Liver (tissue), 9 donors: Measurements from ENCODE around the gene RBM39. TPM values are rescaled to one million over a fixed set of nuclear protein-coding genes. Genes with fewer than 3 reads are reported as not detected.

ENCODE experiments used
- DNase-seq: peaks from one replicate; pipeline ENCODE4 v3.0.0-alpha.2; 2017; ENCODE audit warnings: low spot score
- H3K27ac ChIP-seq, 2 donors: one replicate each; pipeline ENCODE4 v1.7.0; 2013; ENCODE audit warnings: inconsistent platforms in 2 of 2, low read length in 2 of 2, control low read depth in 1 of 2, low read depth in 1 of 2, mild to moderate bottlenecking in 1 of 2
- H3K27me3 ChIP-seq, 4 donors: one replicate each; pipeline versions ENCODE4 v1.6.1 to v1.7.0; 2013; ENCODE audit warnings: low read length in 3 of 4, inconsistent platforms in 1 of 4, mild to moderate bottlenecking in 1 of 4, moderate library complexity in 1 of 4; ENCODE audit not compliant: control insufficient read depth in 4 of 4, insufficient read depth in 4 of 4
- H3K36me3 ChIP-seq, 4 donors: one replicate each; pipeline versions ENCODE4 v1.6.1 to v1.7.0; 2013; ENCODE audit warnings: low read length in 3 of 4, mild to moderate bottlenecking in 3 of 4, low read depth in 1 of 4, moderate library complexity in 1 of 4; ENCODE audit not compliant: control insufficient read depth in 4 of 4, insufficient read depth in 3 of 4
- H3K4me1 ChIP-seq, 4 donors: one replicate each; pipeline versions ENCODE4 v1.6.1 to v1.7.0; 2013; ENCODE audit warnings: low read length in 3 of 4, mild to moderate bottlenecking in 3 of 4, moderate library complexity in 1 of 4; ENCODE audit not compliant: control insufficient read depth in 4 of 4, insufficient read depth in 4 of 4
- H3K4me3 ChIP-seq, 3 donors: one replicate each; pipeline versions ENCODE4 v1.6.1 to v1.7.0; 2013; ENCODE audit warnings: low read length in 3 of 3, control low read depth in 1 of 3, low read depth in 1 of 3, mild to moderate bottlenecking in 1 of 3
- H3K9ac ChIP-seq, 2 donors: one replicate each; pipeline ENCODE4 v1.7.0; 2013; ENCODE audit warnings: low read length in 2 of 2, mild to moderate bottlenecking in 2 of 2, moderate library complexity in 2 of 2, control low read depth in 1 of 2, low read depth in 1 of 2
- H3K9me3 ChIP-seq, 4 donors: one replicate each; pipeline versions ENCODE4 v1.6.1 to v1.7.0; 2013; ENCODE audit warnings: low read length in 3 of 4; ENCODE audit not compliant: control insufficient read depth in 4 of 4
- EGR1 ChIP-seq, 2 donors: IDR thresholded peaks; 2 replicates each; pipeline ENCODE4 v1.6.1; 2016 to 2018; ENCODE audit warnings: antibody characterized with exemption in 2 of 2, low read depth in 2 of 2
- FOXA1 ChIP-seq: IDR thresholded peaks from 2 replicates; pipeline ENCODE4 v1.6.1; 2016; ENCODE audit warnings: antibody characterized with exemption
- FOXA2 ChIP-seq: IDR thresholded peaks from 2 replicates; pipeline ENCODE4 v1.6.1; 2016; ENCODE audit warnings: antibody characterized with exemption
- GABPA ChIP-seq, 2 donors: IDR thresholded peaks in 1 of 2; conservative IDR thresholded peaks in 1 of 2; 2 replicates each; pipeline ENCODE4 v1.6.1; 2016; ENCODE audit warnings: antibody characterized with exemption in 2 of 2, mild to moderate bottlenecking in 1 of 2, moderate library complexity in 1 of 2
- HNF4A ChIP-seq, 2 donors: conservative IDR thresholded peaks; 2 replicates each; pipeline ENCODE4 v1.6.1; 2016; ENCODE audit warnings: antibody characterized with exemption in 2 of 2, mild to moderate bottlenecking in 2 of 2
- HNF4G ChIP-seq: IDR thresholded peaks from 2 replicates; pipeline ENCODE4 v1.6.1; 2016; ENCODE audit warnings: antibody characterized with exemption
- JUND ChIP-seq, 2 donors: IDR thresholded peaks; 2 replicates each; pipeline ENCODE4 v1.6.1; 2016; ENCODE audit warnings: antibody characterized with exemption in 2 of 2
- NR2F2 ChIP-seq: IDR thresholded peaks from 2 replicates; pipeline ENCODE4 v1.6.1; 2016; ENCODE audit warnings: antibody characterized with exemption
- RAD21 ChIP-seq, 2 donors: IDR thresholded peaks; 2 replicates each; pipeline ENCODE4 v1.6.1; 2016; ENCODE audit warnings: antibody characterized with exemption in 2 of 2, mild to moderate bottlenecking in 2 of 2
- RXRA ChIP-seq, 2 donors: IDR thresholded peaks; 2 replicates each; pipeline ENCODE4 v1.6.1; 2017 to 2018; ENCODE audit warnings: antibody characterized with exemption in 2 of 2, mild to moderate bottlenecking in 1 of 2
- SP1 ChIP-seq: IDR thresholded peaks from 2 replicates; pipeline ENCODE4 v1.6.1; 2018; ENCODE audit warnings: antibody characterized with exemption, mild to moderate bottlenecking
- TAF1 ChIP-seq: conservative IDR thresholded peaks from 2 replicates; pipeline ENCODE4 v1.6.1; 2016; ENCODE audit warnings: antibody characterized with exemption, mild to moderate bottlenecking
- YY1 ChIP-seq: IDR thresholded peaks from 2 replicates; pipeline ENCODE4 v1.6.1; 2016; ENCODE audit warnings: antibody characterized with exemption, mild to moderate bottlenecking
- WGBS: extraction: QIAGEN DNeasy Blood & Tissue Kit; methylation state at CpG from one replicate; pipeline ENCODE4 v1.1.7; 2013; 5-methylcytosine and 5-hydroxymethylcytosine counted together
- polyA plus RNA-seq, 2 donors: library from polyadenylated mRNA; stranded (reverse) in 1 of 2; unstranded in 1 of 2; fragments of 200-250 nt in 1 of 2; fragments of >200 nt in 1 of 2; fragmentation: Nextera tagmentation in 1 of 2; extraction: Ambion mirVana in 1 of 2; gene quantifications; one replicate each; pipeline versions ENCODE4 v1.2.1 to v1.2.3, GENCODE V29; 2013 to 2015
- total RNA-seq, 2 donors: library from RNA; depleted of rRNA; stranded (reverse); fragments of >200 nt; gene quantifications; one replicate each; pipeline ENCODE4 v1.2.3, GENCODE V29; 2014
- TF ChIP-seq, protein P1 (sequence below): fragments of 150-350 bp; IDR thresholded peaks from 2 replicates; pipeline ENCODE4 v1.5.1; 2017; ENCODE audit warnings: improper control_type of control experiment, low read depth, low read length; ENCODE audit not compliant: missing input control
- TF ChIP-seq, protein P2 (sequence below): IDR thresholded peaks from 2 replicates; pipeline ENCODE4 v1.6.1; 2016; ENCODE audit warnings: antibody characterized with exemption
- TF ChIP-seq, protein P3 (sequence below): IDR thresholded peaks from 2 replicates; pipeline ENCODE4 v1.6.1; 2016; ENCODE audit warnings: antibody characterized with exemption
- TF ChIP-seq, protein P4 (sequence below): IDR thresholded peaks from 2 replicates; pipeline ENCODE4 v1.6.1; 2016; ENCODE audit warnings: antibody characterized with exemption
- TF ChIP-seq, protein P5 (sequence below): IDR thresholded peaks from 2 replicates; pipeline ENCODE4 v1.6.1; 2016; ENCODE audit warnings: antibody characterized with exemption, mild to moderate bottlenecking
- donor health status: healthy.
- donor health status: healthy.
- donor health status: healthy.
- donor health status: healthy.
- donor health status: healthy.

Gene RBM39
- total and polyA plus RNA-seq, 4 donors = 57.2 to 211 (median 198) TPM

DNA sequence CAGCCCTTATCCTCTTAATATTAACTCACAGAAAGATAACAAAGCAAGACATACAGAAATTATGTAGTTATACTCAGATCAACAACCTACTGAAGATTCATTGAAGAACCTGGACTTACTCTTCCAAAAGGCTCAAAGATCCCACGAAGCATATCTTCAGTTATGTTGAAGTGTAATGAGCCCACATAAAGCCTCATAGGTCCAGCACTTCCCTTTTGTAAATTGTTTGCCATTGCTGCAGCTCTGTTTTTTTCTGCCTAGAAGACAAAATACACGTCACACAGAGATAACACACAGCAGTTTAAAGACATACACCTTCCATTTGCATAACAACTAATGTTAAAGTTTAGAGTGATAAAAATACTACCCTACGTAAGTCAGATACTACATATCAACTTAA, 20.4 kb downstream of the RBM39 start:
- 79% methylated on average over 3 of the region's 3 CpGs for WGBS
- Histone ChIP-seq H3K9ac (no peak overlapping the region), H3K36me3 (peaks cover 52 to 95% (median 83%) of the 10 kb centered on the region in 4 donors), H3K4me1 (no peaks in the 10 kb centered on the region), H3K27me3 (no peaks in the 10 kb centered on the region), H3K9me3 (no peaks in the 10 kb centered on the region), H3K27ac (no peak overlapping the region), H3K4me3 (no peak overlapping the region)
- TF ChIP-seq NR2F2 (no peak), RXRA (IDR thresholded peaks at IDR 0.05) (no peak), FOXA1 (no peak)
- no peak for DNase-seq

DNA sequence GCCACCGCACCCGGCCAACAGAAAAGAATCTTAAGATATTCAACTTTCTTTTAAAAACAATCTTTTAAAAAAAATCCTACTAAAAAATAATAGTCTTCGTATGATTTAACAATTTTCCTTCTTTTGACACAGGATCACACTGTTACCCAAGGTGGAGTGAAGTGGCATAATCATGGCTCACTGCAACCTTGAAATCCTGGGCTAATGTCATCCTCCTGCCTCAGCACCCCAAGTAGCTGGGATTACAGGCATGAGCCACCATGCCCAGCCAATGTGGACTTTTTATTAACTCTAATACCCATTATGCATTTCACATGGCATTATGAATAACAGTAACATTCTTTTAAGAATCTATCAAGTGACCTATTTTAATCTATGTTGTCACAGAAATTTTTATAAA, 20.8 kb downstream of the RBM39 start:
- WGBS = 91% methylated on average over 3 of the region's 3 CpGs
- no peak for DNase-seq
- Histone ChIP-seq H3K4me3 (no peak overlapping the region), H3K9me3 (no peaks in the 10 kb centered on the region), H3K9ac (no peak overlapping the region), H3K4me1 (no peaks in the 10 kb centered on the region), H3K27me3 (no peaks in the 10 kb centered on the region), H3K36me3 (peaks cover 52 to 95% (median 83%) of the 10 kb centered on the region in 4 donors), H3K27ac (no peak overlapping the region)
- no peak for TF ChIP-seq YY1
- no peak for TF ChIP-seq RXRA (IDR thresholded peaks at IDR 0.05)
- no peak for TF ChIP-seq FOXA1
- no peak for TF ChIP-seq HNF4G
- no peak for TF ChIP-seq NR2F2
- TF ChIP-seq, protein P1, sequence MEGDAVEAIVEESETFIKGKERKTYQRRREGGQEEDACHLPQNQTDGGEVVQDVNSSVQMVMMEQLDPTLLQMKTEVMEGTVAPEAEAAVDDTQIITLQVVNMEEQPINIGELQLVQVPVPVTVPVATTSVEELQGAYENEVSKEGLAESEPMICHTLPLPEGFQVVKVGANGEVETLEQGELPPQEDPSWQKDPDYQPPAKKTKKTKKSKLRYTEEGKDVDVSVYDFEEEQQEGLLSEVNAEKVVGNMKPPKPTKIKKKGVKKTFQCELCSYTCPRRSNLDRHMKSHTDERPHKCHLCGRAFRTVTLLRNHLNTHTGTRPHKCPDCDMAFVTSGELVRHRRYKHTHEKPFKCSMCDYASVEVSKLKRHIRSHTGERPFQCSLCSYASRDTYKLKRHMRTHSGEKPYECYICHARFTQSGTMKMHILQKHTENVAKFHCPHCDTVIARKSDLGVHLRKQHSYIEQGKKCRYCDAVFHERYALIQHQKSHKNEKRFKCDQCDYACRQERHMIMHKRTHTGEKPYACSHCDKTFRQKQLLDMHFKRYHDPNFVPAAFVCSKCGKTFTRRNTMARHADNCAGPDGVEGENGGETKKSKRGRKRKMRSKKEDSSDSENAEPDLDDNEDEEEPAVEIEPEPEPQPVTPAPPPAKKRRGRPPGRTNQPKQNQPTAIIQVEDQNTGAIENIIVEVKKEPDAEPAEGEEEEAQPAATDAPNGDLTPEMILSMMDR = no peak
- TF ChIP-seq TAF1 = no peak
- no peak for TF ChIP-seq JUND (IDR thresholded peaks at IDR 0.05)
- TF ChIP-seq GABPA (IDR thresholded peaks at IDR 0.05 in 1 of 2, conservative IDR thresholded peaks at IDR 0.05 in 1 of 2) = no peak
- TF ChIP-seq, protein P2, sequence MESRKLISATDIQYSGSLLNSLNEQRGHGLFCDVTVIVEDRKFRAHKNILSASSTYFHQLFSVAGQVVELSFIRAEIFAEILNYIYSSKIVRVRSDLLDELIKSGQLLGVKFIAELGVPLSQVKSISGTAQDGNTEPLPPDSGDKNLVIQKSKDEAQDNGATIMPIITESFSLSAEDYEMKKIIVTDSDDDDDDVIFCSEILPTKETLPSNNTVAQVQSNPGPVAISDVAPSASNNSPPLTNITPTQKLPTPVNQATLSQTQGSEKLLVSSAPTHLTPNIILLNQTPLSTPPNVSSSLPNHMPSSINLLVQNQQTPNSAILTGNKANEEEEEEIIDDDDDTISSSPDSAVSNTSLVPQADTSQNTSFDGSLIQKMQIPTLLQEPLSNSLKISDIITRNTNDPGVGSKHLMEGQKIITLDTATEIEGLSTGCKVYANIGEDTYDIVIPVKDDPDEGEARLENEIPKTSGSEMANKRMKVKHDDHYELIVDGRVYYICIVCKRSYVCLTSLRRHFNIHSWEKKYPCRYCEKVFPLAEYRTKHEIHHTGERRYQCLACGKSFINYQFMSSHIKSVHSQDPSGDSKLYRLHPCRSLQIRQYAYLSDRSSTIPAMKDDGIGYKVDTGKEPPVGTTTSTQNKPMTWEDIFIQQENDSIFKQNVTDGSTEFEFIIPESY = no peak
- TF ChIP-seq SP1 = no peak
- no peak for TF ChIP-seq HNF4A (conservative IDR thresholded peaks at IDR 0.05)

DNA sequence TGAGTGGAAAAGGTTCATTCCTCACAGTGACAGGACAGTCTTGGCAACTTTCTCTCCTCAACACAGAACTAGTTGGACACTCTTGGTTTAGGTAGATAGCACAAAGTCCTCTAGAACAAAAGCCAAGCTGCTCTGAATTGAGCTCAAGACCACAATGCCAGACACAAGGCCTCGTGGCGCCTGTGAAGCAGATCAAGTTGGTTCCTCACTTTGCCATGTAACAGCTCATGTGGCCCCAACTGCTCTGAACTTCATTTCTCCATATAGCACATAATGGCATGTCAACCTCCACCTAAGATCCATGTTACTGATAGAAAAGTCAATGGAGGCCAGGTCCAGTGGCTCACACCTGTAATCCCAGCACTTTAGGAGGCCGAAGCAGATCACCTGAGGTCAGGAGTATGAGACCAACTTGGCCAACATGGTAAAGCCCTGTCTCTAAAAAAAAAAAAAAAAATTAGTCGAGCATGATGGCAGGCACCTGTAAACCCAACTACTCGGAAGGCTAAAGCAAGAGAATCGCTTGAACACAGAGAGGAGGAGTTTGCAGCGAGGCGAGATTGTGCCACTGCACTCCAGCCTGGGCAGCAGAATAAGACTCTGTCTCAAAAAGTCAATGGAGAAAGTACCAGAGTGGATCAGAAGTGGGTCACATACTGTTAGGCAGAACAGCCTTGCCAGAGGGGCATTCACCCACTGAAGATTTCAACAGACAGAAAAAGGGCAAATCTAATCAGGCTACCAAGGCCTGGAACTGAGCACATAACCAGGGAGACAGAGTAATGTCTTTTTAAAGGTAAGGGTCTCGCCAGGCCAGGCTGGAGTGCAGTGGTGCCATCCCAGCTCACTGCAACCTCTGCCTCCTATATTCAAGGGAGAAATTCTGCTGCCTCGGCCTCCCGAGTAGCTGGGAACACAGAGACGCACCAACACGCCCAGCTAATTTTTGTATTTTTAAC, 21.6 kb downstream of the RBM39 start:
- Histone ChIP-seq H3K27ac (no peak overlapping the region), H3K4me1 (no peaks in the 10 kb centered on the region)
- TF ChIP-seq, protein P3, sequence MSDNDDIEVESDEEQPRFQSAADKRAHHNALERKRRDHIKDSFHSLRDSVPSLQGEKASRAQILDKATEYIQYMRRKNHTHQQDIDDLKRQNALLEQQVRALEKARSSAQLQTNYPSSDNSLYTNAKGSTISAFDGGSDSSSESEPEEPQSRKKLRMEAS = no peak
- TF ChIP-seq YY1 (no peak), TAF1 (no peak), FOXA2 (no peak), NR2F2 (no peak), HNF4A (conservative IDR thresholded peaks at IDR 0.05) (no peak), GABPA (IDR thresholded peaks at IDR 0.05 in 1 of 2, conservative IDR thresholded peaks at IDR 0.05 in 1 of 2) (no peak), FOXA1 (no peak), JUND (IDR thresholded peaks at IDR 0.05) (no peak), RXRA (IDR thresholded peaks at IDR 0.05) (no peak), EGR1 (IDR thresholded peaks at IDR 0.05; ENCODE audit: low read depth in 2 of 2) (no peak), HNF4G (no peak), RAD21 (IDR thresholded peaks at IDR 0.05) (no peak)
- TF ChIP-seq, protein P4, sequence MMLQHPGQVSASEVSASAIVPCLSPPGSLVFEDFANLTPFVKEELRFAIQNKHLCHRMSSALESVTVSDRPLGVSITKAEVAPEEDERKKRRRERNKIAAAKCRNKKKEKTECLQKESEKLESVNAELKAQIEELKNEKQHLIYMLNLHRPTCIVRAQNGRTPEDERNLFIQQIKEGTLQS = no peak
- TF ChIP-seq, protein P5, sequence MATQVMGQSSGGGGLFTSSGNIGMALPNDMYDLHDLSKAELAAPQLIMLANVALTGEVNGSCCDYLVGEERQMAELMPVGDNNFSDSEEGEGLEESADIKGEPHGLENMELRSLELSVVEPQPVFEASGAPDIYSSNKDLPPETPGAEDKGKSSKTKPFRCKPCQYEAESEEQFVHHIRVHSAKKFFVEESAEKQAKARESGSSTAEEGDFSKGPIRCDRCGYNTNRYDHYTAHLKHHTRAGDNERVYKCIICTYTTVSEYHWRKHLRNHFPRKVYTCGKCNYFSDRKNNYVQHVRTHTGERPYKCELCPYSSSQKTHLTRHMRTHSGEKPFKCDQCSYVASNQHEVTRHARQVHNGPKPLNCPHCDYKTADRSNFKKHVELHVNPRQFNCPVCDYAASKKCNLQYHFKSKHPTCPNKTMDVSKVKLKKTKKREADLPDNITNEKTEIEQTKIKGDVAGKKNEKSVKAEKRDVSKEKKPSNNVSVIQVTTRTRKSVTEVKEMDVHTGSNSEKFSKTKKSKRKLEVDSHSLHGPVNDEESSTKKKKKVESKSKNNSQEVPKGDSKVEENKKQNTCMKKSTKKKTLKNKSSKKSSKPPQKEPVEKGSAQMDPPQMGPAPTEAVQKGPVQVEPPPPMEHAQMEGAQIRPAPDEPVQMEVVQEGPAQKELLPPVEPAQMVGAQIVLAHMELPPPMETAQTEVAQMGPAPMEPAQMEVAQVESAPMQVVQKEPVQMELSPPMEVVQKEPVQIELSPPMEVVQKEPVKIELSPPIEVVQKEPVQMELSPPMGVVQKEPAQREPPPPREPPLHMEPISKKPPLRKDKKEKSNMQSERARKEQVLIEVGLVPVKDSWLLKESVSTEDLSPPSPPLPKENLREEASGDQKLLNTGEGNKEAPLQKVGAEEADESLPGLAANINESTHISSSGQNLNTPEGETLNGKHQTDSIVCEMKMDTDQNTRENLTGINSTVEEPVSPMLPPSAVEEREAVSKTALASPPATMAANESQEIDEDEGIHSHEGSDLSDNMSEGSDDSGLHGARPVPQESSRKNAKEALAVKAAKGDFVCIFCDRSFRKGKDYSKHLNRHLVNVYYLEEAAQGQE = no peak

More for the DNA sequence above, 21.6 kb downstream of the RBM39 start:
- no peak for DNase-seq
- Histone ChIP-seq H3K36me3 (peaks cover 56 to 97% (median 84%) of the 10 kb centered on the region in 4 donors), H3K27me3 (no peaks in the 10 kb centered on the region), H3K9ac (no peak overlapping the region), H3K9me3 (no peaks in the 10 kb centered on the region), H3K4me3 (no peak overlapping the region)
- 94% methylated on average over 13 of the region's 13 CpGs for WGBS
